GM18517 (cell line): ENCODE data around the gene ACADVL.

Experiments
- ATAC-seq: cut with Tn5 transposase; IDR thresholded peaks from one replicate; pipeline ENCODE4 v1.9.1; 2021; ENCODE audit warnings: mild to moderate bottlenecking, moderate library complexity; ENCODE audit not compliant: unreplicated experiment

Gene ACADVL

GRCh38 chr17:7216242-7217112 is 3.3 kb upstream of the ACADVL start:
- no peak for ATAC-seq

DNA sequence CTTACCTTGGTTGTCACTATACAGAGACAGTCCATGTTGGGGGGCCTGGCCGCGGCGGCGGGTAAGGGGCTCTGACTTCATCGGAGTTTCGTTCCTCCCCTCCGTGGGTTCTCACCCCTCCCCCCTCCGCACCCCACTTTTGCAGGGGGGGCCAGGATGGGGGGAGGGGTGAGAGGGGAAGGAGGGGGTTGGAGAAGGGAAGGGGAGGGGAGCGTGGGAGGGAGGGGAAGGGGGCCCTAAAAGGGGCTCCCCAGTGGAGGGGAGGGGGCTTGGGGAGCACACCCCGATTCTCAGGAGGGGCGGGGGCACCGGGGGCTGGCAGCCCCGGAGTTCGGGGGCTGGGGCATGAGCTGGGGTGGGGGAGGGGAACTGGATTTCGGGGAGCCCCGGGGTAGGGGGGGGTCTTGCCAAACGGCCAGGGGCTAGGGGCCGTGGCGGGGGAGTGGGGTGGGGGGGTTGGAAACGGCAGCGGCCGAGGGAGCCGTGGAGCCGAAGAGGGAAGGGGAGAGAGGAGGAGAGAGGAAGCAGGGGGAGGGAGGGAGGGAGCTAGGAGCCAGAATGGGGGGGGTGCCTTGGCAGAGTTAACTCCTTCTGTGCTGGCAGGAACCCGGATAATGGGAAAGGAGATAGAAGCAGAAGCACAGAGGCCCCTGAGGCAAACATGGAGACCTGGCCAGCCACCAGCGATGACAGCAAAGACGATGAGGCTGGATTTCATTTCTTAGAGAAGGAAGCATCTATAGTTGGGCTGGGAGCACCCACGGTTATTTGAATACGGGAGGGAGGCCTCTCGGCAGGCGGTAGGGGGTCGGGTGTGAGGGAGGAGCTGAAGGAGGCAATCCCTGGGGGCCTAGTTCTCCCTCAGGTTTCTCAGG is 2.4 kb upstream of the ACADVL start:
- ATAC-seq, result no peak

DNA sequence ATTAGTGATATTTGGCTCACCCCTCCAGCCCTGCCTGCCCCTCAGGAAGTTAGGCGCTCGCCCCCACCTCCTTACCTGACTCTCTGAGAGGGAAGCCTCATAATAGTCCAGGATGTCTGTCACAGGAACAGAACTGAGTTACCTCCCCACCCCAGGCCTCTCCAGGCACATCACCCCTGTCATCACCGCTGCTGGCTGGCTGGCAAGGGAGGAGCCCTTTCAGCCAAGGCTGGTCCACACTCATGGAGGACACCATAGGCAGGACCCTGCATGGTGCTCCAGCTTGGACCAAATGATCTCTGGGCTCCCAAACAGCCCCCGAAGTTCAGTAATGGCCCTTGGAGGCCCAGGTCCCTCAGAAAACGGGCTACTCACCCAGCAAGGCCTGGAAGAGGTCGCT is 1.6 kb upstream of the ACADVL start:
- no peak for ATAC-seq

GRCh38 chr17:7218758-7219157 is 980 bp upstream of the ACADVL start:
- no peak for ATAC-seq

GRCh38 chr17:7219229-7219811 is 418 bp upstream of the ACADVL start:
- no peak for ATAC-seq

GRCh38 chr17:7220593-7221277 is 997 bp downstream of the ACADVL start:
- no peak for ATAC-seq

DNA sequence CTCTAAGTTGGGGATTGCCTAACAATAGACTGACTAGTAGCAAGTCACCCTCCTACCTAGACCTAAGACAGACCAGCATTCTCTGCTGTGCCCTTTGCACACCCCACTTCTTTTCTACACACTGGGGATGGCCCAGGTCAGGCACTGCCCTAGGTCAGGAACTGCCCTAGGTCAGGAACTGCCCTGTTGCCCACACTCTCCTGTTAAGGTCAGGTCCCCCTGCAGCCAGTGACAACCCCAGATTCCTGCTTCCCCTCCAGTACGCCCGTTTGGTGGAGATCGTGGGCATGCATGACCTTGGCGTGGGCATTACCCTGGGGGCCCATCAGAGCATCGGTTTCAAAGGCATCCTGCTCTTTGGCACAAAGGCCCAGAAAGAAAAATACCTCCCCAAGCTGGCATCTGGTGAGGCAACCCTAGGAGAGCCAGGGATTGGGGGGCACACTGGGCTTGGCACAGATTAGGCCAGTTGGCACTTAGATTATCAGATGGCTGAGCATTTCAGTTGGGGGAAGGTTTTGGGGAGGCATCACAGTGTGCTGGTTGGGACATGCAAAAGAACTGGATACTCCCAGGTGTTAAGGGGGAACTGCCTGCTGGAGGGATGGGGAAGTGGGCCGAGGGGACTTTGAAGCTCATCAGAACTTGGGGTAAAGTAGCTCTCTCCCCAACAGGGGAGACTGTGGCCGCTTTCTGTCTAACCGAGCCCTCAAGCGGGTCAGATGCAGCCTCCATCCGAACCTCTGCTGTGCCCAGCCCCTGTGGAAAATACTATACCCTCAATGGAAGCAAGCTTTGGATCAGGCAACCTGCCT is 1.7 kb downstream of the ACADVL start:
- ATAC-seq, result no peak

GRCh38 chr17:7222093-7222971 is 2.6 kb downstream of the ACADVL start:
- ATAC-seq, result no peak

DNA sequence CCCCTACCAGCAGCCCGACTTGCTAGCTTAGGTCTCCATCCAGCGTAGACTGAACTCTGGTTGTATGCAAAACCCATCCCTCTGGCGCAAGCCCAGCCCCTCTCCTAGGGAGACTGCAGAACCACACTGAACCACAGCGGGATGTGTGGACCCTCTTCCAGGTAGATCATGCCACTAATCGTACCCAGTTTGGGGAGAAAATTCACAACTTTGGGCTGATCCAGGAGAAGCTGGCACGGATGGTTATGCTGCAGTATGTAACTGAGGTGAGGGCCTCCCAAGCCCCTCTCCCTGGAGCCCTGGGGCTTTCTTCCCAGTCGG is 3.2 kb downstream of the ACADVL start:
- ATAC-seq, result no peak

DNA sequence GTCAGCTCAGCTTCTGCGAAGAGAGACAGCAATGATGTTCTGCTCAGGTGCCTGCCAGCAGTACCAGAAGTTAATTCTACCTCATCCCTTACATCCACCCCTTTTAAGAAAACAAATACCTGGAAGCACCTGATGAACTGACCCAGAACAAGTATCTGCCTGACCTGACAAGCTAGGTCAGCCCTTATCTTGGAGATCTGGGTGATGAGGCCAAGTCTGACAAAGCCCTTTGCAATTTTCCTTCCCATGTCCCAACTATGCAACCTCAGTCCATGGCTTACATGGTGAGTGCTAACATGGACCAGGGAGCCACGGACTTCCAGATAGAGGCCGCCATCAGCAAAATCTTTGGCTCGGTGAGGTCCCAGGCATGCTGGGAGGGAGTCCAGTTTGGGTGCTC is 3.6 kb downstream of the ACADVL start:
- no peak for ATAC-seq

GRCh38 chr17:7224110-7224509 is 4.4 kb downstream of the ACADVL start:
- ATAC-seq, result no peak

GRCh38 chr17:7224661-7225111 is 4.9 kb downstream of the ACADVL start:
- ATAC-seq, result no peak

DNA sequence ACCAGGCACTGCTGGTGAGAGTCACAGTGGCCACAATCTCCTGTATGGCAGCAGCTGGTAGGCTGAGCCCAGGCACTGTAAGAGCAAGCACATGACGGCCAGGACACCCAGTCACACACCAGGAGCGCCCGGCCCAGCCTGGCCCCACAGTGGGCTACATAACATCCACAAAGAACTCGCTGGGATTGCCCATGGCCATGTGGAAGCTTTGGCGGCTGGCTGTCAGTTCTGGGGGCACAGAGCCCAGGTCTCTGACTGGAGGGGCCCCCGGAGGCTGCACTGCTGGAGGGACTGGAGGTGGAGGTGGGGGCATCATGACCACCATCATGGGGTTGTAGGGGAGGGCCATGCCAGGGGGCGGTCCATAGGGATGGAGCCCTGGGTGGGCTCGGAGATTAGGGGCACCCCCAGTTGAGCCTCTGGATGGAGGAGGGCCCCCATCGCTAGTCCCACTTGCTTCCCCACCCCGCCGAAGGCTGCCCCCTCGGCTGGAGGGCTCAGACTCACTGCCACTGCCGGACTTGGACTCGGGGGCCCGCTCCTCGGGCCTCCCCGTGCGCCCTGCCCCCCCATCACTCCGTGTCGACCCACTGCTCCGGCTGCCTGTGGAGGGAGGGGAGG is 6.1 kb downstream of the ACADVL start:
- no peak for ATAC-seq

DNA sequence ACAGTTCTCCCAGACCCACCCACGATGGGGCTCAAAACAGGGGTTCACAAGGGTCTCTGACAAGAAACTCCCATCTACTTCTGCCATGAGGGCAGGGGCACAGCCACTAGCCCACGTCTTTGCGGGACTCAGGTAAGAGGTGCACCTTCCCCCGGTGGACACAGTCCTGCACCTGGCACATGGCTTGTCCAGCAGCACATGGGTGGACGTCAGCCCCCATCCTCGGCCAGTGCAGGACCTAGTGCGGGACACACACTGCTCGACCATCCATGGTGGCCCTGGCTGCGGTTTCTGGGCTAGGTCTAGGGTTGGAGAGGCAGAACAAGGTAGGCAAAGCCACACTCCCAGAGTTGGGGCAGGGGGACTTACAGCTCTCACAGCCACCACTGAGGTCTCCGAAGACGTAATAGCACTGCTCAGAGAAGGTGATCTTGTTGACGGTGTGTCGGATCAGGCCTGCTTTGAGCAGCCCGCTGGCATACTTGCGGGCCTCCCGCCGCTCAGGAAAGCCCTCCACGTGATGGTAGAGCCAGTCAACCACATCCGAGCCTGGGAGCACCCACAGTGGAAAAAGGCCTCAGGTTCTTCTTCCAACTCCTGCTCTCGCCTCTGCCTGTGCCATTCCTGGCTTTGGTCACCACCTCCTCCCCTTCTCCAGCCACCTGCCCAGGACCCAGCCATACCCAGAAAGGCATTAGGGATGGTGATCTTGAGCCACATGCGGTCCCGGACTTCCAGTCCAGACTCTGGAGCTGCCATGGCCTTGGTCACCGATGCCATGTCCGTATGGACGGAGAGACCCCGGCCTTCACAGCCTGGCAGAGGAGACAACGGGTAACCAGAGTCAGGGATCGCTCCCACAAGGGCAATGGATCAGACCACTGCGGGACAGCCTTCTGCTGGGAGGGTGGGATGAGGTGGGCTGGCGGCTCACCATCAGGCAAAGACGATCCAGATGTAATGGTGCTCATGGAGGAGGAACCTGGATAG is 7.3 kb downstream of the ACADVL start:
- ATAC-seq, result no peak

DNA sequence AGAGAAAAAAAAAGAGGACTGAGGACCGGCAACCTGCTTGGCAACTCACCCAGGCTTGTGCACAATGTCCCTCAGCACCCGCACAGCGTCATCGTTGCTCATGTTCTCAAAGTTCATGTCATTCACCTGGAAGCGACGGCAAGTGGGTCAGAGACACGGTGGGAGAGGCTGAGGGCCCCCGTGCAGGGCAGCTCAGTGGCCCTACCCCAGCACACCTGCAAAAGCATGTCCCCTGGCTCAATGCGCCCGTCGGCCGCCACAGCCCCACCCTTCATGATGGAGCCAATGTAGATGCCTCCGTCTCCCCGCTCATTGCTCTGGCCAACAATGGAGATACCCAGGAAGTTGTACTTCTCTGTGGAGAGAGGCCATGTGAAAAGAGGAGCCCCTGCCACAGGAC is 9.2 kb downstream of the ACADVL start:
- no peak for ATAC-seq

GRCh38 chr17:7229504-7229903 is 9.8 kb downstream of the ACADVL start:
- ATAC-seq, result no peak

DNA sequence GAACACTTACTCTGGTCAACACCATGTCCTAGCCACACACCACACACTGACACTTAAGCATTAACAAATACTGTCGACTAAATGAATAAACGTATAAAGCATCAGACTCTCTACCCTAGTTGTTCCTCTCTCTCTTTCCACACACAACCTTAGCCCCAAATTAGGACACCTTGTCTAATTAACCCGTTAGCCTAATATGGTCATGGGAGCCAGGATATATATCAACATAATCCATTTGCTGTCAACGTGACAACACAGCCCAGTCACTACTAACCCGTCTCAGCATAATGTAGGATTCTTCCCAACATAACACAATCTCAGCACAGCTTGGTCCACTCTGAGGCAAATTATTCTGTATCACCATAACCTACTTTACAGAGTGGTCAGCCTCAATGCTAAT is 12.4 kb downstream of the ACADVL start:
- no peak for ATAC-seq

- peak; percentile 2 for ATAC-seq
Measured at GRCh38 chr17:7233701-7234082, 14.0 kb downstream of the ACADVL start.
